Naive thymus-derived CD8-positive, alpha-beta T cell (primary cell): ENCODE data around the gene RRM2. TPM values are rescaled to one million over a fixed set of nuclear protein-coding genes. Genes with fewer than 3 reads are reported as not detected.
A peak's percentile ranks its signal among the peaks of the same experiment; 100 is the strongest.

Source experiments
- ATAC-seq, 2 donors: fragments of 150-1000 bp; cut with Tn5 transposase in 1 of 2; sonication (Bioruptor Pico), chemical (Tn5 transposase) in 1 of 2; 1 replicate in 1 of 2; 2 replicates in 1 of 2; pipeline ENCODE4 v1.10.0; 2021; ENCODE audit warnings: mild to moderate bottlenecking in 2 of 2, moderate library complexity in 2 of 2
- POLR2A ChIA-PET: fragments of 350-600 bp; sonication (Branson Sonifier 250); formaldehyde crosslinking; loops from one replicate; lab custom pipeline; 2021; ENCODE audit warnings: antibody characterized with exemption; lab: Charles Lee
- DNase-seq, 10 donors: peaks; one replicate each; pipeline versions ENCODE4 v3.0.0 to v3.0.0-alpha.2; 2020 to 2022
- H3K27ac Mint-ChIP-seq, 10 donors: one replicate each; pipeline ENCODE4 v1.8.0; 2020 to 2022; ENCODE audit warnings: mild to moderate bottlenecking in 10 of 10, mixed read lengths in 10 of 10, moderate library complexity in 4 of 10, inconsistent platforms in 1 of 10
- H3K27me3 Mint-ChIP-seq, 5 donors: one replicate each; pipeline ENCODE4 v1.8.0; 2021 to 2022; ENCODE audit warnings: mixed read lengths in 5 of 5
- H3K36me3 Mint-ChIP-seq, 3 donors: one replicate each; pipeline ENCODE4 v1.8.0; 2020 to 2022; ENCODE audit warnings: mixed read lengths in 3 of 3, mild to moderate bottlenecking in 2 of 3, inconsistent platforms in 1 of 3
- H3K4me1 Mint-ChIP-seq, 4 donors: one replicate each; pipeline ENCODE4 v1.8.0; 2021 to 2022; ENCODE audit warnings: mixed read lengths in 4 of 4
- H3K4me3 Mint-ChIP-seq, 10 donors: one replicate each; pipeline ENCODE4 v1.8.0; 2020 to 2022; ENCODE audit warnings: mild to moderate bottlenecking in 10 of 10, mixed read lengths in 10 of 10, moderate library complexity in 6 of 10, inconsistent platforms in 1 of 10
- H3K9me3 Mint-ChIP-seq, 9 donors: one replicate each; pipeline ENCODE4 v1.8.0; 2020 to 2022; ENCODE audit warnings: mixed read lengths in 9 of 9, mild to moderate bottlenecking in 3 of 9, inconsistent platforms in 1 of 9, moderate library complexity in 1 of 9
- polyA plus RNA-seq, 3 donors: library from polyadenylated mRNA; unstranded; fragments of 300-500 nt; fragmentation: Illumina TruSeq; gene quantifications; one replicate each; pipeline ENCODE4 v1.2.3, GENCODE V29; 2021
- total RNA-seq, 8 experiments: library from RNA in 2 of 8; stranded (reverse) in 2 of 8; gene quantifications; one replicate each; pipeline ENCODE4 v1.2.3 and lab custom pipeline; 2021 to 2026

RRM2 gene
- total RNA-seq (1 to 10 TPM in 1 of 2 experiments, under 1 TPM in 1; 0.66 to 1.4 TPM), polyA plus RNA-seq (under 1 TPM in 1 of 3 donors, not detected in 2; 0.58 TPM), total RNA-seq (lab: John Stamatoyannopoulos, UW) (0 to 2.9 (median 1.6) reads per million in 6 experiments)

DNA sequence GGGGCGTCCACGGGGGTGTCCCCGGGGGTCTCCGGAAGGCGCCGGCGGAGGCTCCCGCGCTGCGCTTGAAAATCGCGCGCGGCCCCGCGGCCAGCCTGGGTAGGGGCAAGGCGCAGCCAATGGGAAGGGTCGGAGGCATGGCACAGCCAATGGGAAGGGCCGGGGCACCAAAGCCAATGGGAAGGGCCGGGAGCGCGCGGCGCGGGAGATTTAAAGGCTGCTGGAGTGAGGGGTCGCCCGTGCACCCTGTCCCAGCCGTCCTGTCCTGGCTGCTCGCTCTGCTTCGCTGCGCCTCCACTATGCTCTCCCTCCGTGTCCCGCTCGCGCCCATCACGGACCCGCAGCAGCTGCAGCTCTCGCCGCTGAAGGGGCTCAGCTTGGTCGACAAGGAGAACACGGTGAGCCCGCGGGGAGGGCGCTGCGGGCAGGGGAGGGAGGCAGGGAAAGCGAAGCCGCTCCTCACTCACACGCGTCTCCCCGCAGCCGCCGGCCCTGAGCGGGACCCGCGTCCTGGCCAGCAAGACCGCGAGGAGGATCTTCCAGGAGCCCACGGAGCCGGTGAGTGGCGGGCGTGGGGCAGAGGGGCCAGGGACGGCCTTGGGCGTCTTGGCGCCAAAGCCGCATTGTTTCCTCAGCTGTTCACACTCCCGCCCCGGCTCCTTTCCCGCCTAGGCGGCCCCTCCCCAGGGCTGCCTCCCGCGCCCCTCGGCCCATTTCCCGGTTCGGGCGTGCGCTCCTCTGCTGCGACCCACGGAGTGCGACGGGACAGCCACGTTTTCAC lies at the start of gene RRM2:
TSS of gene RRM2 (plus strand) at position 240 of the 781 bp plus-strand sequence. CDS start at position 300, 60 bp downstream.
- POLR2A ChIA-PET: interaction anchor here (1.7 kb wide), 2 partner anchors 286 to 326 kb away, joined by 5 to 7 read pairs; partner anchors contain the start of gene ODC1
- Mint-ChIP-seq H3K4me3 (peak within 1 kb of the TSS; percentile 84 to 99 (median 96)), H3K27me3 (peaks cover 6 to 28% (median 13%) of the 10 kb centered on the region in 5 donors), H3K27ac (peak within 1 kb of the TSS in 2 of 10 donors; percentile 37 to 87), H3K9me3 (no peaks in the 10 kb centered on the region), H3K36me3 (no peaks in the 10 kb centered on the region), H3K4me1 (peaks cover 13 to 47% (median 35%) of the 10 kb centered on the region in 4 donors)
- peak; percentile 77 to 94 (median 84) for DNase-seq
- peak; percentile 74 to 80 for ATAC-seq

DNA sequence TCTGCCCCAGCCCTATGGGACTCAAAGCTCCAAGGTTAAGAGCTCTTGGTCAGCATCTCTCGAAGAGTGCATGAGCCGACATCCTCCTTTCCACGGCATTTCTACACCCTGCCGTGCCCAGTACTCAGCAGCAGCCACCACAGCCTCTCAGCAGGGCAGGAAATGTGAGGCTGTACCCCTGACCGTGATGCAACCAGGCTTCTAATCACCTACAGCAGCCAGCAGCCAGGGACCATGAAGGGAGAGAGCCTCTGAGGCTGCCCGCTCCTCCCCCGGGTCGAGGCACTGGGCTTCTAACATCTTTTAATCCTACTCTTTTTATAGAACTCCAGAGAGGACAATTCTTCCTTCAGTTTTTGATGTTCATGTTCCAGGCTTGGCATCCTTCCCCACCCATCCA lies 48.8 kb upstream of the RRM2 start:
- peaks cover 35 to 65% (median 51%) of the 10 kb centered on the region in 5 donors for H3K27me3 Mint-ChIP-seq
- H3K9me3 Mint-ChIP-seq: no peaks in the 10 kb centered on the region
- no peak overlapping the region for H3K4me3 Mint-ChIP-seq
- H3K4me1 Mint-ChIP-seq: peaks cover 3 to 9% (median 6%) of the 10 kb centered on the region in 4 donors
- no peaks in the 10 kb centered on the region for H3K36me3 Mint-ChIP-seq
- DNase-seq: no peak
- POLR2A ChIA-PET: interaction anchor here (0.7 kb wide), 1 partner anchor 603 kb away, joined by 3 read pairs; no protein-coding TSS in a partner anchor
- H3K27ac Mint-ChIP-seq: no peak overlapping the region
- ATAC-seq: no peak

DNA sequence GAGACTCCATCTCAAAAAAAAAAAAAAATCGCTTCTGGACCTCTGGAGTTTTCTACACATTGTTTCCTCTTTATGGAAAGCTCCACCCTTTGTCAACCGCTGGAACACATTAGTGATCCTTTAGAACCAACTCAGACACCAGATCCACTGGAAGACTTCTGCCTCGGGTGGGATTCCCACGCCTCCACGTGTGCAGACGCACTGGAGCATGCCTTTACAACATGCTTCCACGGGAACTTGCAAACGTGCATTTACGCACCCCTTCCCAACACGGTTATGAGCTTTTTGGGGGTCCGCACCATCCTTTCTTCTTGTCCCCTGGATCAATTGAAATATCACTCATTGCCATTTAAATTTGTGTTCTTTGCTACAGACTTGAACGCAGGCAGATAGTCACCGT lies 47.4 kb upstream of the RRM2 start:
- no peaks in the 10 kb centered on the region for H3K9me3 Mint-ChIP-seq
- no peak for DNase-seq
- H3K27me3 Mint-ChIP-seq: peaks cover 40 to 74% (median 57%) of the 10 kb centered on the region in 5 donors
- no peak overlapping the region for H3K4me3 Mint-ChIP-seq
- POLR2A ChIA-PET: interaction anchor here (0.6 to 0.8 kb wide), 2 partner anchors 18 to 357 kb away, joined by 3 read pairs; no protein-coding TSS in a partner anchor
- ATAC-seq: no peak
- peaks cover 0 to 5% (median 2%) of the 10 kb centered on the region in 3 donors for H3K36me3 Mint-ChIP-seq
- peak overlapping the region in 1 of 10 donors; percentile 35 for H3K27ac Mint-ChIP-seq
- H3K4me1 Mint-ChIP-seq: peaks cover 5 to 17% (median 10%) of the 10 kb centered on the region in 4 donors

DNA sequence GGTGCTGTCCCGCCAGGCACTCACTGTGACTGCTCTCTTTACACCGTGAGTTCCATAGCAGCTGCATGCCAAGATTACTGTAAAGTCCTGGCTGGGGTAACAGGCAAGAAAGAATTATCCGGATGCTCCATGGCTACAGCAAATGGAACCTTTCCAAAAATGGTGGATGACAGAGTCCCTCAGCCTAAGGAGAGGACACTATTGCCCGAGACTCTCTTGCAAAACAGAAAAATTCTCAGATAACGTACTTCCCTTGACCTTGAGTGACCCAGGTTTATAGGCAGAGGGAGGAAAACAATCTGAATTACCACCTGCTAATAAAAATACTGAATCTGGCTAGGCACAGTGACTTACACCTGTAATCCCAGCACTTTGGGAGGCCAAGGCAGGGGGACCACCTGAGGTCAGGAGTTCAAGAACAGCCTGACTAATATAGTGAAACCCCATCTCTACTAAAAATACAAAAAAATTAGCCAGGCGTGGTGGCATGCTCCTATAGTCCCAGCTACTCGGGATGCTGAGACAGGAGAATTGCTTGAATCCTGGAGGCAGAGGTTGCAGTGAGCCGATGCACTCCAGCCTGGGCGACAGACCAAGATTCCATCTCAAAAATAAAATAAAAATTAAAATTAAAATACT lies 46.8 kb upstream of the RRM2 start:
- DNase-seq: no peak
- Mint-ChIP-seq H3K9me3 (no peaks in the 10 kb centered on the region), H3K4me1 (peaks cover 5 to 17% (median 10%) of the 10 kb centered on the region in 4 donors), H3K27me3 (peaks cover 40 to 74% (median 57%) of the 10 kb centered on the region in 5 donors), H3K36me3 (peaks cover 0 to 5% (median 2%) of the 10 kb centered on the region in 3 donors), H3K4me3 (no peak overlapping the region), H3K27ac (no peak overlapping the region)
- POLR2A ChIA-PET: interaction anchor here (0.6 kb wide), 1 partner anchor 17 kb away, joined by 3 read pairs; no protein-coding TSS in a partner anchor
- ATAC-seq: no peak

DNA sequence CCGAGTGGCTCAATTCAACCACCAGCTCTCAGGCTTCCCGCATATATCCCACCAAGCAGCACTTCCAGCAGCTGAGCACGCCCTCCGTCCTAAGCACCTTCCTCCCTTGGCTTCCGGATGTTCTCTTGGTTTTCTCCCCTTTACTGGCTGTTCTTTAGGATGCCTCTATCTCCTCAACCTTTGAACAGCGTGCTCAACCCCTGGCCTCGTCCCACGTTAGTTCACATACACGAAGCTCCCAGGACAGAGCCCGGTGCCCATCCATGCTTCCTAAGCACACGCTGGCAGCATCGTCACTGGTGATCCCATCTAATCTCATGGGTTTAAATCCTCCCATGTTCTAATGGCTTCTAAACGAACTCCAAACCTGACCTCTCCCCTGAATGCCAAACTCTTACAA lies 46.0 kb upstream of the RRM2 start:
- peaks cover 0 to 5% (median 2%) of the 10 kb centered on the region in 3 donors for H3K36me3 Mint-ChIP-seq
- DNase-seq (no peak), ATAC-seq (no peak)
- H3K27me3 Mint-ChIP-seq: peaks cover 46 to 82% (median 63%) of the 10 kb centered on the region in 5 donors
- H3K27ac Mint-ChIP-seq: peak overlapping the region in 1 of 10 donors; percentile 57
- peaks cover 9 to 26% (median 17%) of the 10 kb centered on the region in 4 donors for H3K4me1 Mint-ChIP-seq
- H3K4me3 Mint-ChIP-seq: no peak overlapping the region
- POLR2A ChIA-PET: no interaction called here
- no peaks in the 10 kb centered on the region for H3K9me3 Mint-ChIP-seq

DNA sequence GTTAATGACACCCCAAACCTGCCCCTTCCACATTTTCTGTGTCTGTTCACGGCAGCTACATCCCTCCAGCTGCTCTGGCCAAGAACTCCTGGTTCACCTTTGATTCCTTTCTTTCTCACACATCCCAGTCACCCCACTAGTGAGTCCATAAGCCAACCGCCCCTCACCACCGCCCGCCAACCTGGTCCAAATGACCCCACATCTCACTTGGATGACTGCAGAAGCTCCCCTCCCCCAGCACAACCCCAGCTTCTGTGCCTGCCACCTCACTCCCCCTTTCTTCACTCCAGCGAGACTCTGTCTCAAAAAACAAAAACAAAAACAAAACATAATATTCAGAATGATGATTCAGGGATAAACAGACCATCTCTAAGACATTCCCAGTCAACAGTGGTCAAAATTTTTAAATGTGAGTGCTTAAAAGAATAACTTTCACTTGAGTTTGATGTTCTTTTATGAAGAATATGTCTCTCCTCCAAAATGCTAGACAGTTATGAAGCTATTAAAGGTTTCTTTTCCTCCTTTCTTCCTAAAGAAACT lies 45.5 kb upstream of the RRM2 start:
- H3K4me3 Mint-ChIP-seq: peak overlapping the region in 1 of 10 donors; percentile 4
- H3K27me3 Mint-ChIP-seq: peaks cover 46 to 88% (median 67%) of the 10 kb centered on the region in 5 donors
- peaks cover 0 to 5% (median 2%) of the 10 kb centered on the region in 3 donors for H3K36me3 Mint-ChIP-seq
- POLR2A ChIA-PET: no interaction called here
- no peak for DNase-seq
- no peak overlapping the region for H3K27ac Mint-ChIP-seq
- H3K9me3 Mint-ChIP-seq: no peaks in the 10 kb centered on the region
- H3K4me1 Mint-ChIP-seq: peaks cover 9 to 26% (median 19%) of the 10 kb centered on the region in 4 donors
- no peak for ATAC-seq

DNA sequence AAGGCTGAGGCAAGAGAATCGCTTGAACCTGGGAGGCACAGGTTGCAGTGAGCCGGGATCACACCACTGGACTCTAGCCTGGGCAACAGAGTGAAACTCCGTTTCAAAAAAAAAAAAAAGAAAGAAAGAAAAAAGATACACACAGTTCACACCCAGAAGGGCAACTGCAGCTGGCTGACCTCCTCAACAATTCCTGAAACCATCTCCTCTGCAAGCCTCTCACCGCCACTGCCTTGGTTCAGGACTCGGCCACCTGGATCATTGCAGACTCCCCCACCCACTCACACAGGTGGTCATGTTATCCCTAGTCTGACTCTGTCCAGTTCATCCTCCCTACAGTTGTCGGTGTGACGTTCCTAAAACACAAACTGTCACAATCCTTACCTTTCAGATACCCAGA lies 44.5 kb upstream of the RRM2 start:
- ATAC-seq: no peak
- no peak for DNase-seq
- POLR2A ChIA-PET: no interaction called here
- Mint-ChIP-seq H3K27ac (no peak overlapping the region), H3K4me1 (peaks cover 5 to 18% (median 15%) of the 10 kb centered on the region in 4 donors), H3K9me3 (no peaks in the 10 kb centered on the region), H3K4me3 (peak overlapping the region in 2 of 10 donors; percentile 7 to 50), H3K36me3 (peaks cover 0 to 5% (median 2%) of the 10 kb centered on the region in 3 donors), H3K27me3 (peaks cover 42 to 86% (median 71%) of the 10 kb centered on the region in 5 donors)

DNA sequence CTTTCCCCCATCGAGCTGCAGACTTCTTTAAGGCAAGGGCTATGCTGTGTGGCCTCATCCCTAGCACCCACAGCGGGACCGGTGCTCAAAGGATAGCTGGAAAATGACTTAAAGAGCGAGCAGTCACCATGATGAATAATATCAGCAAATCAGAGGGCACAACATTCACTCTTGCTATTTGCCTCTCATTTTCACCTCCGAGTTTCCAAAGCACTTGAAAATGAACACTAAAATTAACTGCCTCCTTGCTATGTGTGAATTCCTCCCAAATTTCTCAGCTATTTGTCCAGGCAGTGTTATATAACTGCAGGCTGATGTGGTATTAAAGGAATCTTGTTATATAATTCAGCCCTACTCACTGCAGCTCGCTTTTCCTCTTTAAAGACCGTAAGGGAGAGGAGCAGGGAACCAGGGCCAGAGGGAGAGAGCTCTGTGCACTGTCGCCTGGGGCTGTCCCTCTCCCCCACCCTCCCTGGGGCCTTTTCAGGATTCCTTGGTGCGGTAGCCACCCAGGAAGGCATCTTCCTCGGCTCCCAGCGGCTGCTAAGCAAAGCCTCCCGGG lies 43.8 kb upstream of the RRM2 start:
- no peak for DNase-seq
- ATAC-seq: peak in 1 of 2 donors; percentile 2
- peaks cover 49 to 87% (median 73%) of the 10 kb centered on the region in 5 donors for H3K27me3 Mint-ChIP-seq
- POLR2A ChIA-PET: no interaction called here
- peaks cover 5 to 20% (median 15%) of the 10 kb centered on the region in 4 donors for H3K4me1 Mint-ChIP-seq
- H3K36me3 Mint-ChIP-seq: peaks cover 0 to 5% (median 2%) of the 10 kb centered on the region in 3 donors
- peak overlapping the region in 2 of 10 donors; percentile 5 to 42 for H3K27ac Mint-ChIP-seq
- no peaks in the 10 kb centered on the region for H3K9me3 Mint-ChIP-seq
- peak overlapping the region in 9 of 10 donors; percentile 71 to 91 (median 83) for H3K4me3 Mint-ChIP-seq

DNA sequence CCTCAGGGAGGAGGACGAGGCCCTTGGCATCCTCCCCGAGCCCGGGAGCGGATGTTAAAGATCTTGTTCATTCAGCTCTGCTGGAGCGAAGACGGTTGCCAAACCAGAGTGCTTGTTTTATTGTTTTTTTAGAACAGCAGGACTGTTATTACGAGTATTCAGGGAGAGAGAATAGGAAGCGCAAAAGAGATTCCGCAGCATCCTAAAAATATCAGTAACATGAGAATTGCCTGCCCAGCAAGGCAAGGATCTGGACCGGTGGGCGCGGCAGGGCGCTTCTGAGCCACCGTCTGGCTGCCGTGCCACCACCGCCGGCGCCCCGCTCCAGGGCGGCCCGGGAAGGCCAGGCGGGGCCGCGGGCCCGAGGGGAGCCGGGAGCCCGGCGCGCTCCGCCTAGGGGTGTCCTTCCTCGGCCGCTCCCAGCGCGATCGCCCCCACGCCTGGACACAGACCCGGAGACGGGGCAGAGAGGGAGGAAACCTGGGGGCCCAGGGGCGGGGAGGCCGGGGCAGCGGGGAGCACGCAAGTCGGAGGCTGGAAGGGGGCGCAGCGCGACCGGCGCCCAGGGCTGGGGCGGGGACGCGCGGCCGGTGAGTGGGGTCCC lies 43.2 kb upstream of the RRM2 start:
- Mint-ChIP-seq H3K36me3 (peaks cover 0 to 5% (median 2%) of the 10 kb centered on the region in 3 donors), H3K27me3 (peaks cover 51 to 87% (median 73%) of the 10 kb centered on the region in 5 donors), H3K4me3 (peak overlapping the region; percentile 71 to 91 (median 84)), H3K27ac (peak overlapping the region in 3 of 10 donors; percentile 5 to 42 (median 16)), H3K9me3 (no peaks in the 10 kb centered on the region), H3K4me1 (peaks cover 5 to 20% (median 15%) of the 10 kb centered on the region in 4 donors)
- DNase-seq (peak in 3 of 10 donors; percentile 17 to 29 (median 20)), ATAC-seq (peak; percentile 43 to 59)
- POLR2A ChIA-PET: no interaction called here

DNA sequence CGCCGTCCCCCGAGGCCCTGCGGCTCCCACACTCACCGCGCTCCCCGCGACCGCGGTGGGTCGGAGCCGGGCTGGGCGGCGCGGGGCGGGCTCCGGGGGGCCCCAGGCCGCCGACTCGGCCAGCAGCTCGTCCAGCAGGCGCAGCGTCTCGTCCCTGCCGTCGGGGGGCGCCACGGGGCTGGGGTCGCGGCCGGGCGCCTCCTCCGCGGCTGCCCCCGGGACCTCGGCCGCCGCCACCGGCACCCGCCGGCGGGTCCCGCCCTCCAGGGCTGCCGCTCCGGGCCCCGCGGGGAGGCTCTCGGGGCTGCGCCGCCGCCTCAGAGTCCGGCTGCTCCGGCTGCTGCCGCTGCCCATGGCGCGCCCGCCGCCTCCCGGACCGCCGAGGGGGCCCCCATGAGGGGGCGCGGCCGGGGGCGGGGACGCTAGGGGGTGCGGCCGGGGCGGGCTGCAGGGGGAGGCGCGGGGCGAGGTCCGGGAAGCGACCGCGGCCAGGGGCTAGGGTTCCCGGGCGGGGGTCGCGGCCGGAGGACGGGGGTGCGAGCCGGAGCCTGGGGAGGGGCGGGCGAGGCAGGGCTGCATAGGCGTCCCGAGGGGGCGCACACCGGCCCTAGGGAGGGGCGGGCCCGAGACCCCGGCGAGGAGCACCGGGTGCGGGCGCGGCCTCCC lies 42.5 kb upstream of the RRM2 start, which contains the start of gene CYS1:
TSS of gene CYS1 (minus strand) at position 542 of the 666 bp plus-strand sequence. CDS start at position 354, 188 bp downstream.
- peak; percentile 11 to 57 for ATAC-seq
- Mint-ChIP-seq H3K27ac (peak within 1 kb of the TSS in 5 of 10 donors; percentile 28 to 74 (median 42)), H3K36me3 (peaks cover 0 to 5% (median 2%) of the 10 kb centered on the region in 3 donors), H3K27me3 (peaks cover 53 to 87% (median 74%) of the 10 kb centered on the region in 5 donors), H3K4me3 (peak within 1 kb of the TSS; percentile 71 to 91 (median 84)), H3K4me1 (peaks cover 5 to 20% (median 15%) of the 10 kb centered on the region in 4 donors), H3K9me3 (no peaks in the 10 kb centered on the region)
- POLR2A ChIA-PET: no interaction called here
- peak in 2 of 10 donors; percentile 15 to 24 for DNase-seq
